ENCODE data around the gene SSBP3. TPM values are rescaled to one million over a fixed set of nuclear protein-coding genes. Genes with fewer than 3 reads are reported as not detected.

SSBP3 gene
- polyA plus RNA-seq, 4 donors: 24.2 to 41.9 (median 32.2) TPM

DNA sequence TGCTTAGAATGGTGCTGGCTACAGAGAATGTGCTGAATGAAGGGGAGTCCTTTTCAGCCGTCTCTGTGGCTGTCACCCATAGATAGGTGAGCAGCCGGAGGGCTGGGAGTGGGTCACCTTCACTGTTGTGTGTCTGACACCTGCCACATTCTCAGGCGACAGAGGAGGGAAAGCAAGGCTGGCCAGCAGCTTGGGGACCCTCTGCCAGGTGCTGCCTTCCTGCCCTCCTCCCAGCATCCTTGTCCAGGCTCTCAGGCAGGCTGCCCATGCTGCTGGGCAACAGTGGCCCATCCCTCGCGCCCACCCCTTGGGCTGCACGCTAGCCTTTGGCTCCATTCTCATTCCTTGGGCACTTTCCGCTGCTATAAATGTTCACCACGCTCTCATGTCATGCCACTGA, 228.5 kb downstream of the SSBP3 start:
- H3K4me3 ChIP-seq (ENCODE audit: low read depth in 1 of 3, low read length in 3 of 3): no peak overlapping the region
- WGBS, 3 donors: 93 to 98% (median 95%) methylated on average over 8 of the region's 8 CpGs
- no peaks in the 10 kb centered on the region for H3K27me3 ChIP-seq (ENCODE audit: control insufficient read depth in 3 of 3, insufficient read depth in 3 of 3, low read length in 3 of 3)
- H3K9me3 ChIP-seq (ENCODE audit: control insufficient read depth in 2 of 2, insufficient read depth in 1 of 2, low read depth in 1 of 2, low read length in 1 of 2): no peaks in the 10 kb centered on the region
- peaks cover 0 to 63% (median 0%) of the 10 kb centered on the region in 3 donors for H3K36me3 ChIP-seq (ENCODE audit: control insufficient read depth in 3 of 3, insufficient read depth in 2 of 3, low read depth in 1 of 3, low read length in 3 of 3)
- H3K4me1 ChIP-seq (ENCODE audit: control insufficient read depth in 3 of 3, insufficient read depth in 2 of 3, low read depth in 1 of 3, low read length in 2 of 3): no peaks in the 10 kb centered on the region
- DNase-seq: no peak
- H3K27ac ChIP-seq (ENCODE audit: low read depth in 1 of 3, low read length in 2 of 3): no peak overlapping the region
- FAIRE-seq: no peak

DNA sequence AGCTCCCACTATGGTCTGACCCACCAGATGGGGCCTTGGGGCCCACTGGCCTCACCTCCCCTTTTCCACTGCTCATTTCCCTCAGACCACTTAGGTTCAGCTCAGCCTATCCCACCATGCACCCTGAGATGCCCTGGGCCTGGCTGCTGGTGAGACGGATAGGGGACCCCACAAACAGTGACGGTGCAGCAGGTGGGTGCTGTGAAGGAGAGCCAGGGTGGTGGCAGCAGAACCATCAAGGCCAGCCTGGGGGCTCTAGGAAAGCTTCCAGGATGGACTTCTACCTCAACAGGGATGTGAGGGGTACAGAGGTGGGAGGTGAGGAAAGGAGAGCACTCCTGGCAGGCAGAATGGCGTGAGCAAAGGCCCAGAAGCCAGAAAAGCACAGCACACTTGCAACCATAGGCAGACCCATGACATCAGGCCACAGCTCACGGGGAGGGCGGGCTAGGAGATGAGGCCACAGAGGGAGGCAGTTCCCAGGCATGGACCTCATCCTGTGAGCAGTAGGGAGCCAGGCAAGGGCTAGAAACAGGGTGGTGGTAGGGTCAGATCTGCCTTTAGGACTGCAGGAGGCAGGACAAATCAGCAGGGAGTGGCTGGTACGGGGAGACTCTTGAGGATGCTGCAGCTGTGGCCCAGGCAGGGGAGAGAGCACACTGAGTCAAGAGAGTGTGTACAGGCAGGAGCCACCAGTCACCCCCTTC, 229.4 kb downstream of the SSBP3 start:
- Histone ChIP-seq H3K27me3 (ENCODE audit: control insufficient read depth in 3 of 3, insufficient read depth in 3 of 3, low read length in 3 of 3) (no peaks in the 10 kb centered on the region), H3K9me3 (ENCODE audit: control insufficient read depth in 2 of 2, insufficient read depth in 1 of 2, low read depth in 1 of 2, low read length in 1 of 2) (no peaks in the 10 kb centered on the region), H3K27ac (ENCODE audit: low read depth in 1 of 3, low read length in 2 of 3) (no peak overlapping the region), H3K4me1 (ENCODE audit: control insufficient read depth in 3 of 3, insufficient read depth in 2 of 3, low read depth in 1 of 3, low read length in 2 of 3) (no peaks in the 10 kb centered on the region), H3K36me3 (ENCODE audit: control insufficient read depth in 3 of 3, insufficient read depth in 2 of 3, low read depth in 1 of 3, low read length in 3 of 3) (peaks cover 0 to 67% (median 0%) of the 10 kb centered on the region in 3 donors), H3K4me3 (ENCODE audit: low read depth in 1 of 3, low read length in 3 of 3) (no peak overlapping the region)
- DNase-seq: no peak
- 91 to 95% (median 94%) methylated on average over 6 of the region's 6 CpGs for WGBS, 3 donors
- no peak for FAIRE-seq

Other genes with a start within 250 kb of the SSBP3 start
- 1 to 10 TPM in 3 of 4 donors, under 1 TPM in 1; 0.89 to 8.1 (median 2.5) TPM for gene CYB5RL, start 206.4 kb downstream of the SSBP3 start, polyA plus RNA-seq
- 10 to 100 TPM; 47.6 to 92.9 (median 69.6) TPM for gene MRPL37, start 206.2 kb downstream of the SSBP3 start, polyA plus RNA-seq
- gene ACOT11, start 141.8 kb upstream of the SSBP3 start, polyA plus RNA-seq: 100 to 1,000 TPM in 1 of 4 donors, 10 to 100 TPM in 3; 30.4 to 101 (median 46.4) TPM
- gene FAM151A, start 217.1 kb upstream of the SSBP3 start, polyA plus RNA-seq: 10 to 100 TPM in 1 of 4 donors, 1 to 10 TPM in 3; 1.4 to 22.0 (median 1.6) TPM
- gene MROH7, start 235.4 kb upstream of the SSBP3 start, polyA plus RNA-seq: 10 to 100 TPM in 1 of 4 donors, 1 to 10 TPM in 3; 1.3 to 27.5 (median 6.6) TPM